Keratinocyte (primary cell): ENCODE data around the gene SRPK1. TPM values are rescaled to one million over a fixed set of nuclear protein-coding genes. Genes with fewer than 3 reads are reported as not detected.

ENCODE experiments used
- DNase-seq: peaks from one replicate; pipeline ENCODE4 v3.0.0-alpha.2; 2011; ENCODE audit warnings: low read depth, missing footprints, low spot score
- FAIRE-seq: peaks from 2 replicates; lab custom pipeline; 2011; peaks lifted over from hg19 to GRCh38; lab: Jason Lieb, UNC
- H2AFZ ChIP-seq: 2 replicates; pipeline ENCODE4 v1.6.0; 2012; ENCODE audit warnings: low read length, control low read depth, inconsistent platforms; ENCODE audit not compliant: control insufficient read depth
- H3K27ac ChIP-seq: 2 replicates; pipeline ENCODE4 v1.5.1; 2011; ENCODE audit warnings: low read length; ENCODE audit not compliant: control insufficient read depth, insufficient read depth
- H3K27me3 ChIP-seq: 3 replicates; pipeline ENCODE4 v1.6.0; 2011; ENCODE audit warnings: low read length; ENCODE audit not compliant: control insufficient read depth, insufficient read depth; ENCODE audit errors: extremely low read depth
- H3K36me3 ChIP-seq, 2 experiments: 2 replicates in 1 of 2; 3 replicates in 1 of 2; pipeline ENCODE4 v1.5.1; 2011; ENCODE audit warnings: low read length in 2 of 2, mild to moderate bottlenecking in 1 of 2; ENCODE audit not compliant: control insufficient read depth in 2 of 2, insufficient read depth in 2 of 2; ENCODE audit errors: extremely low read depth in 1 of 2
- H3K4me1 ChIP-seq: 3 replicates; pipeline ENCODE4 v1.5.1; 2011; ENCODE audit warnings: low read length; ENCODE audit not compliant: control insufficient read depth, insufficient read depth; ENCODE audit errors: extremely low read depth
- H3K4me2 ChIP-seq: 3 replicates; pipeline ENCODE4 v1.6.0; 2011; ENCODE audit warnings: low read depth, low read length; ENCODE audit not compliant: control insufficient read depth, insufficient read depth; ENCODE audit errors: extremely low read depth
- H3K4me3 ChIP-seq, 3 experiments: fragments of 200-600 bp in 1 of 3; sonication (generic) in 1 of 3; 2 replicates in 2 of 3; 3 replicates in 1 of 3; pipeline ENCODE4 v1.5.1; 2011 to 2016; ENCODE audit warnings: low read length in 3 of 3, mild to moderate bottlenecking in 3 of 3, control low read depth in 2 of 3, inconsistent platforms in 1 of 3, low read depth in 1 of 3, mixed read lengths in 1 of 3, mixed run types in 1 of 3, moderate library complexity in 1 of 3; ENCODE audit not compliant: control insufficient read depth in 2 of 3, insufficient read depth in 2 of 3; ENCODE audit errors: extremely low read depth in 1 of 3
- H3K79me2 ChIP-seq: 2 replicates; pipeline ENCODE4 v1.6.0; 2012; ENCODE audit warnings: low read length; ENCODE audit not compliant: control insufficient read depth, insufficient read depth
- H3K9ac ChIP-seq: 3 replicates; pipeline ENCODE4 v1.6.0; 2011; ENCODE audit warnings: low read length; ENCODE audit not compliant: control insufficient read depth, insufficient read depth; ENCODE audit errors: extremely low read depth
- H3K9me1 ChIP-seq: 3 replicates; pipeline ENCODE4 v1.6.0; 2011; ENCODE audit warnings: low read length; ENCODE audit not compliant: control insufficient read depth, insufficient read depth; ENCODE audit errors: extremely low read depth
- H3K9me3 ChIP-seq: 2 replicates; pipeline ENCODE4 v1.5.1; 2012; ENCODE audit warnings: low read depth, low read length; ENCODE audit not compliant: control insufficient read depth
- H4K20me1 ChIP-seq: 3 replicates; pipeline ENCODE4 v1.6.0; 2011; ENCODE audit warnings: low read length; ENCODE audit not compliant: control insufficient read depth, insufficient read depth; ENCODE audit errors: extremely low read depth
- CTCF ChIP-seq, 3 experiments: IDR thresholded peaks in 1 of 3; conservative IDR thresholded peaks in 1 of 3; optimal IDR thresholded peaks in 1 of 3; 2 replicates in 2 of 3; 3 replicates in 1 of 3; pipeline versions ENCODE3 to v1.5.1; 2011; ENCODE audit warnings: low read length in 3 of 3, mild to moderate bottlenecking in 3 of 3, moderate library complexity in 2 of 3, control low read depth in 1 of 3, inconsistent platforms in 1 of 3; ENCODE audit not compliant: insufficient read depth in 2 of 3; ENCODE audit errors: extremely low read depth in 1 of 3
- EZH2 ChIP-seq: IDR thresholded peaks from one replicate; pipeline ENCODE4 v1.6.1; 2012; ENCODE audit warnings: inconsistent platforms, mild to moderate bottlenecking, low read length, moderate library complexity
- dilution Hi-C: fragments of 300-500 bp; cut with MboI; formaldehyde crosslinking; loops from one replicate; pipeline ENCODE4 v1.7.0; 2020; ENCODE audit warnings: low sequenced_read_pairs; ENCODE audit not compliant: extremely low pct_ligation_motif_present
- polyA plus RNA-seq, 5 experiments: library from polyadenylated mRNA; depleted of rRNA in 3 of 5; stranded (reverse) in 3 of 5; stranded (forward) in 1 of 5; unstranded in 1 of 5; fragments of >200 nt; gene quantifications; 1 replicate in 1 of 5; 2 replicates in 3 of 5; 3 replicates in 1 of 5; pipeline versions ENCODE4 v1.2.1 to v1.2.3, GENCODE V29; 2011 to 2012; ENCODE audit warnings: missing spikeins in 2 of 5, low read depth in 1 of 5, low replicate concordance in 1 of 5

Gene SRPK1
- polyA plus RNA-seq, 1 donor (not counting 4 experiments of a cell fraction or from before 2014, with no cell fraction given): 64.1 TPM

GRCh38 chr6:35852994-35853393 is 67.9 kb downstream of the SRPK1 start:
- H3K79me2 ChIP-seq: no peaks in the 10 kb centered on the region
- no peak overlapping the region for H2AFZ ChIP-seq
- no peak for FAIRE-seq
- DNase-seq: no peak
- no peak overlapping the region for H3K4me3 ChIP-seq
- no peaks in the 10 kb centered on the region for H3K27me3 ChIP-seq
- no peaks in the 10 kb centered on the region for H3K4me1 ChIP-seq
- dilution Hi-C loops: no loop called here
- peaks cover 13 to 14% of the 10 kb centered on the region in 2 experiments for H3K36me3 ChIP-seq
- TF ChIP-seq EZH2: no peak
- no peak for TF ChIP-seq CTCF (optimal IDR thresholded peaks at IDR 0.05 in 1 of 3, IDR thresholded peaks at IDR 0.05 in 1 of 3, conservative IDR thresholded peaks at IDR 0.05 in 1 of 3; ENCODE audit: extremely low read depth in 1 of 3, insufficient read depth in 2 of 3, low read length in 3 of 3)
- H3K9ac ChIP-seq: no peak overlapping the region
- no peaks in the 10 kb centered on the region for H3K9me1 ChIP-seq
- no peak overlapping the region for H3K4me2 ChIP-seq
- H4K20me1 ChIP-seq: no peaks in the 10 kb centered on the region
- H3K27ac ChIP-seq: no peak overlapping the region
- no peaks in the 10 kb centered on the region for H3K9me3 ChIP-seq

- no peak for FAIRE-seq
- DNase-seq: no peak
- TF ChIP-seq CTCF (optimal IDR thresholded peaks at IDR 0.05 in 1 of 3, IDR thresholded peaks at IDR 0.05 in 1 of 3, conservative IDR thresholded peaks at IDR 0.05 in 1 of 3; ENCODE audit: extremely low read depth in 1 of 3, insufficient read depth in 2 of 3, low read length in 3 of 3) (no peak), EZH2 (no peak)
Measured at GRCh38 chr6:35850208-35850607, 70.7 kb downstream of the SRPK1 start.

More at GRCh38 chr6:35850208-35850607, 70.7 kb downstream of the SRPK1 start:
- no peak overlapping the region for H3K27ac ChIP-seq
- H2AFZ ChIP-seq: no peak overlapping the region
- H3K4me1 ChIP-seq: no peaks in the 10 kb centered on the region
- no peak overlapping the region for H3K4me2 ChIP-seq
- H3K36me3 ChIP-seq: peaks cover 6 to 10% of the 10 kb centered on the region in 2 experiments
- no peaks in the 10 kb centered on the region for H3K9me3 ChIP-seq
- H3K9ac ChIP-seq: no peak overlapping the region
- H3K27me3 ChIP-seq: no peaks in the 10 kb centered on the region
- H4K20me1 ChIP-seq: no peaks in the 10 kb centered on the region
- H3K79me2 ChIP-seq: no peaks in the 10 kb centered on the region
- no peaks in the 10 kb centered on the region for H3K9me1 ChIP-seq
- dilution Hi-C loops: no loop called here
- no peak overlapping the region for H3K4me3 ChIP-seq
